PC-9 (cell line): ENCODE results near the gene DNAJC16. TPM values are rescaled to one million over a fixed set of nuclear protein-coding genes. Genes with fewer than 3 reads are reported as not detected.
"Not testable (repeated sequence)": the region's sequence is repeated elsewhere in the genome, so short reads cannot be mapped to it uniquely, and the experiment has no call there.

Experiments used
- BruUV-seq: library from RNA; stranded (reverse); fragments of 400-500 nt; replicated peaks from 2 replicates; lab custom pipeline; 2021; lab: Mats Ljungman, UMichigan
- CTCF ChIA-PET: fragments of 300-600 bp; sonication (Branson Sonifier 250); formaldehyde crosslinking; loops from one replicate; lab custom pipeline; 2022; ENCODE audit warnings: antibody characterized with exemption; lab: Charles Lee
- POLR2A ChIA-PET: fragments of 300-600 bp; sonication (Branson Sonifier 250); formaldehyde crosslinking; loops from one replicate; lab custom pipeline; 2022; ENCODE audit warnings: antibody characterized with exemption; ENCODE audit not compliant: unreplicated experiment; lab: Charles Lee
- DNase-seq, 2 experiments: peaks; one replicate each; pipeline versions ENCODE4 v3.0.0 to v3.0.0-alpha.2; 2015 to 2022; ENCODE audit warnings: mixed read lengths in 1 of 2
- H2AFZ ChIP-seq: fragments of 200-600 bp; sonication (generic); 2 replicates; pipeline ENCODE4 v1.8.1; 2017; ENCODE audit warnings: antibody characterized with exemption
- H3F3A ChIP-seq: fragments of 200-600 bp; sonication (generic); 2 replicates; pipeline ENCODE4 v1.8.1; 2017; ENCODE audit warnings: antibody characterized with exemption, mild to moderate bottlenecking, low read depth; ENCODE audit not compliant: insufficient read depth
- H3K27ac ChIP-seq: fragments of 200-600 bp; sonication (generic); 2 replicates; pipeline ENCODE4 v1.6.1; 2016; ENCODE audit warnings: mixed run types
- H3K27me3 ChIP-seq: fragments of 200-600 bp; sonication (generic); 2 replicates; pipeline ENCODE4 v1.6.1; 2016; ENCODE audit warnings: low read depth, mixed run types; ENCODE audit not compliant: insufficient read depth
- H3K36me3 ChIP-seq: fragments of 200-600 bp; sonication (generic); 2 replicates; pipeline ENCODE4 v1.6.1; 2016; ENCODE audit warnings: low read depth, mixed run types
- H3K4me1 ChIP-seq: fragments of 200-600 bp; sonication (generic); replicated peaks from 2 replicates; pipeline ENCODE4 v1.6.1; 2016; ENCODE audit warnings: mixed run types; ENCODE audit not compliant: insufficient read depth
- H3K4me2 ChIP-seq: fragments of 200-600 bp; sonication (generic); 2 replicates; pipeline ENCODE4 v1.6.1; 2017; ENCODE audit warnings: mixed run types
- H3K4me3 ChIP-seq: fragments of 200-600 bp; sonication (generic); 2 replicates; pipeline ENCODE4 v1.6.1; 2016; ENCODE audit warnings: mixed run types
- H3K79me2 ChIP-seq: fragments of 200-600 bp; sonication (generic); 2 replicates; pipeline ENCODE4 v1.6.1; 2017; ENCODE audit warnings: low read depth, mixed run types
- H3K9me2 ChIP-seq: fragments of 200-600 bp; sonication (generic); 2 replicates; pipeline ENCODE4 v1.8.1; 2017; ENCODE audit warnings: mild to moderate bottlenecking; ENCODE audit not compliant: insufficient read depth
- H3K9me3 ChIP-seq: fragments of 200-600 bp; sonication (generic); 2 replicates; pipeline ENCODE4 v1.8.1; 2016; ENCODE audit warnings: low read depth; ENCODE audit not compliant: insufficient read depth
- H4K20me1 ChIP-seq: fragments of 200-600 bp; sonication (generic); 2 replicates; pipeline ENCODE4 v1.8.1; 2017; ENCODE audit not compliant: insufficient read depth
- CTCF ChIP-seq: fragments of 200-600 bp; sonication (generic); conservative IDR thresholded peaks from 2 replicates; pipeline ENCODE4 v1.6.1; 2017; ENCODE audit warnings: mixed run types, antibody characterized with exemption, mild to moderate bottlenecking, moderate library complexity
- EZH2 ChIP-seq: fragments of 200-600 bp; sonication (generic); IDR thresholded peaks from 2 replicates; pipeline ENCODE4 v1.8.0; 2017; ENCODE audit warnings: antibody characterized with exemption, low read depth
- intact Hi-C: fragments of 100-400 bp; cut with micrococcal nuclease; formaldehyde crosslinking; loops from one replicate; pipeline ENCODE4 v1.10.0; 2022; ENCODE audit not compliant: unreplicated experiment
- total RNA-seq: library from RNA; stranded (reverse); gene quantifications from 2 replicates; pipeline ENCODE4 v1.2.3, GENCODE V29; 2021

Gene DNAJC16
- total RNA-seq, 1 experiment from 2014 or later: 18.8 TPM

- no peak for DNase-seq
- Histone ChIP-seq H3K4me2 (no peak overlapping the region), H3K4me3 (no peak overlapping the region), H3K27me3 (no peaks in the 10 kb centered on the region), H2AFZ (no peak overlapping the region), H3K79me2 (no peaks in the 10 kb centered on the region), H3K9me3 (no peaks in the 10 kb centered on the region), H3K9me2 (no peaks in the 10 kb centered on the region), H3K36me3 (no peaks in the 10 kb centered on the region), H3K4me1 (no peaks in the 10 kb centered on the region), H3K27ac (no peak overlapping the region), H3F3A (no peaks in the 10 kb centered on the region), H4K20me1 (no peaks in the 10 kb centered on the region)
- TF ChIP-seq EZH2 (no peak), CTCF (no peak)
- no TSS peak for BruUV-seq
- intact Hi-C loops: no loop called here
- ChIA-PET POLR2A (no interaction called here), CTCF (no interaction called here)
Measured at GRCh38 chr1:15477646-15478212, 48.9 kb upstream of the DNAJC16 start.

- Histone ChIP-seq H3K79me2 (no peaks in the 10 kb centered on the region), H3K9me3 (no peaks in the 10 kb centered on the region), H3K4me1 (no peaks in the 10 kb centered on the region), H3K4me3 (no peak overlapping the region), H3K27me3 (no peaks in the 10 kb centered on the region), H3K4me2 (no peak overlapping the region), H3K36me3 (no peaks in the 10 kb centered on the region), H3K27ac (no peak overlapping the region), H3K9me2 (no peaks in the 10 kb centered on the region), H2AFZ (no peak overlapping the region), H3F3A (no peaks in the 10 kb centered on the region), H4K20me1 (no peaks in the 10 kb centered on the region)
- TF ChIP-seq EZH2 (no peak), CTCF (no peak)
- POLR2A ChIA-PET: no interaction called here
- CTCF ChIA-PET: no interaction called here
- intact Hi-C loops: no loop called here
- no peak for DNase-seq
- BruUV-seq: no TSS peak
Measured at GRCh38 chr1:15479654-15480347, 46.8 kb upstream of the DNAJC16 start.

DNA sequence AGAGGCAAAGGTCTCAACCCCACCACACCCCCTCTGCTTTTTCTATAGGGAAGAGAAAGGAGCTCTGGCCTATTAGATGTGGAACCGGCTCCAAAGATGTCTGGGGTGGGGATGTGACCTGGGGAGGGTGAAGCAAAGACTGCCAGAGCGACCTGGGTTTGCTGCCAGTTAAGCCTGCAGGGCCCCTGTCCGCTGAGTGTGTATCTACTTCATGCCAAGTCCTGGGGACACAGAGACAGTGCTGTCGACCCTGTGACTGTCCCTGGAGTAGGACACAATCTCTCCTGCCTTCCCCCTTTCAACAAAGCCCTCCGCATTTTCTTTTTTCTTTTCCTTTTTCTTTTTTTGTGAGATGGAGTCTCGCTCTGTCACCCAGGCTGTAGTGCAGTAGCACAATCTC is 44.2 kb upstream of the DNAJC16 start:
- H3K27ac ChIP-seq, H2AFZ ChIP-seq, H4K20me1 ChIP-seq, CTCF ChIA-PET, H3K27me3 ChIP-seq, H3K4me1 ChIP-seq, H3K9me3 ChIP-seq, H3F3A ChIP-seq, intact Hi-C loops, H3K4me3 ChIP-seq, H3K36me3 ChIP-seq, POLR2A ChIA-PET, H3K79me2 ChIP-seq, DNase-seq, H3K4me2 ChIP-seq, BruUV-seq, H3K9me2 ChIP-seq: not testable (repeated sequence)

GRCh38 chr1:15482983-15483543 is 43.6 kb upstream of the DNAJC16 start:
- H3F3A ChIP-seq, H2AFZ ChIP-seq, H3K4me1 ChIP-seq, BruUV-seq, intact Hi-C loops, H3K36me3 ChIP-seq, H3K9me2 ChIP-seq, DNase-seq, H3K27ac ChIP-seq, H4K20me1 ChIP-seq, POLR2A ChIA-PET, CTCF ChIA-PET, H3K4me2 ChIP-seq, H3K79me2 ChIP-seq, H3K9me3 ChIP-seq, H3K27me3 ChIP-seq, H3K4me3 ChIP-seq: not testable (repeated sequence)
